ENCODE data around the gene PARD3. TPM values are rescaled to one million over a fixed set of nuclear protein-coding genes. Genes with fewer than 3 reads are reported as not detected.

The PARD3 gene
- total RNA-seq, 1 donor from 2014 or later = 76.4 TPM

GRCh38 chr10:34137955-34138354, 677.1 kb downstream of the PARD3 start:
- H3K36me3 ChIP-seq (ENCODE audit: control insufficient read depth, insufficient read depth, low read length) = no peaks in the 10 kb centered on the region
- no peak for DNase-seq (ENCODE audit: low read depth)

DNA sequence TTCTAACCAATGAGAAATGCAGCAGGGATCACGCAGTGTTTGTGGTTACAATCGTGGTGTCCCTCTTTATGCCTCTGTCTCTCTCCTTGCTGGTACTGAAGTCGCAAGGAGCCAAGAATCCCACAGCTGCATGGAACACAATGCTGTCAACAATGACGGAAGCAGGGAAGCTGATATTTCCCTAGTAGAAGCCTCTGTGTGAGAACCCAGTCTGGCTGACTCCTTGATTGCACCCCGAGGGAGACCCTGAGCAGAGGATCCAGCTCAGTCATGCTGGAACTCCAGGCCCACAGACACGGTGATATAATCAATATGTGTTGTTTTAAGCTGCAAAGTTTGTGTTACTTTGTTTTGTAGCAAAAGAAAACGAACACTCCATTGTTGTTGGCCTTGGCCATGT, 677.9 kb downstream of the PARD3 start:
- no peak overlapping the region for H3K4me3 ChIP-seq (ENCODE audit: low read depth, low read length)
- no peaks in the 10 kb centered on the region for H3K36me3 ChIP-seq (ENCODE audit: control insufficient read depth, insufficient read depth, low read length)
- TF ChIP-seq, protein P1, sequence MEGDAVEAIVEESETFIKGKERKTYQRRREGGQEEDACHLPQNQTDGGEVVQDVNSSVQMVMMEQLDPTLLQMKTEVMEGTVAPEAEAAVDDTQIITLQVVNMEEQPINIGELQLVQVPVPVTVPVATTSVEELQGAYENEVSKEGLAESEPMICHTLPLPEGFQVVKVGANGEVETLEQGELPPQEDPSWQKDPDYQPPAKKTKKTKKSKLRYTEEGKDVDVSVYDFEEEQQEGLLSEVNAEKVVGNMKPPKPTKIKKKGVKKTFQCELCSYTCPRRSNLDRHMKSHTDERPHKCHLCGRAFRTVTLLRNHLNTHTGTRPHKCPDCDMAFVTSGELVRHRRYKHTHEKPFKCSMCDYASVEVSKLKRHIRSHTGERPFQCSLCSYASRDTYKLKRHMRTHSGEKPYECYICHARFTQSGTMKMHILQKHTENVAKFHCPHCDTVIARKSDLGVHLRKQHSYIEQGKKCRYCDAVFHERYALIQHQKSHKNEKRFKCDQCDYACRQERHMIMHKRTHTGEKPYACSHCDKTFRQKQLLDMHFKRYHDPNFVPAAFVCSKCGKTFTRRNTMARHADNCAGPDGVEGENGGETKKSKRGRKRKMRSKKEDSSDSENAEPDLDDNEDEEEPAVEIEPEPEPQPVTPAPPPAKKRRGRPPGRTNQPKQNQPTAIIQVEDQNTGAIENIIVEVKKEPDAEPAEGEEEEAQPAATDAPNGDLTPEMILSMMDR (IDR thresholded peaks at IDR 0.05; ENCODE audit: insufficient read depth, low read length, poor library complexity, severe bottlenecking) = no peak
- H3K27me3 ChIP-seq (ENCODE audit: control insufficient read depth, insufficient read depth, low read length) = no peaks in the 10 kb centered on the region
- DNase-seq (ENCODE audit: low read depth) = no peak

More at GRCh38 chr10:34137955-34138354, 677.1 kb downstream of the PARD3 start:
- H3K4me3 ChIP-seq (ENCODE audit: low read depth, low read length) = no peak overlapping the region
- no peaks in the 10 kb centered on the region for H3K27me3 ChIP-seq (ENCODE audit: control insufficient read depth, insufficient read depth, low read length)
- TF ChIP-seq, protein P1 (IDR thresholded peaks at IDR 0.05; ENCODE audit: insufficient read depth, low read length, poor library complexity, severe bottlenecking) = no peak

DNA sequence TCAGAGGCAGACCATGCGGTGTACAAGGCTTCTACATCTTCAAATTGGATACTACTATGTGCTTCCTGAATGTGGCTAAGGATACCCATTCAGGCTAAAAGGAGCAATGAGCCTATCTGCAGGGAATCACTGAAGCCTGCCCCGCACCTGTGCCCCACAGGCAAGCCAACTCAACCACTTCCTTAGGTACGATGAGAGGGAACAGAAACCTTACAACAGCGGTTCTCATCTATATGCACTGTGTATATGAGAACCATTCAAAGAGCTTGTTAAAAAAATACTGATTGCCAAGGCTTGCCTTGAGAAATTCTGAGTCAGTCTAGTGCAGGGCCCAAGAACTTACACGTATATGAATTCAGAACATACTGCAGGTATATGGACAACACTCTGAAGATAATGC, 679.6 kb downstream of the PARD3 start:
- H3K36me3 ChIP-seq (ENCODE audit: control insufficient read depth, insufficient read depth, low read length) = no peaks in the 10 kb centered on the region
- TF ChIP-seq, protein P1 (IDR thresholded peaks at IDR 0.05; ENCODE audit: insufficient read depth, low read length, poor library complexity, severe bottlenecking) = no peak
- H3K27me3 ChIP-seq (ENCODE audit: control insufficient read depth, insufficient read depth, low read length) = no peaks in the 10 kb centered on the region
- DNase-seq (ENCODE audit: low read depth) = no peak
- no peak overlapping the region for H3K4me3 ChIP-seq (ENCODE audit: low read depth, low read length)

- DNase-seq (ENCODE audit: low read depth) = no peak
- H3K4me3 ChIP-seq (ENCODE audit: low read depth, low read length) = no peak overlapping the region
- TF ChIP-seq, protein P1 (IDR thresholded peaks at IDR 0.05; ENCODE audit: insufficient read depth, low read length, poor library complexity, severe bottlenecking) = no peak
These were observed 680.5 kb downstream of the PARD3 start for GRCh38 chr10:34134602-34135001.

GRCh38 chr10:34133406-34133805, 681.7 kb downstream of the PARD3 start:
- no peak for DNase-seq (ENCODE audit: low read depth)

More at GRCh38 chr10:34134602-34135001, 680.5 kb downstream of the PARD3 start:
- no peaks in the 10 kb centered on the region for H3K36me3 ChIP-seq (ENCODE audit: control insufficient read depth, insufficient read depth, low read length)
- no peaks in the 10 kb centered on the region for H3K27me3 ChIP-seq (ENCODE audit: control insufficient read depth, insufficient read depth, low read length)

DNA sequence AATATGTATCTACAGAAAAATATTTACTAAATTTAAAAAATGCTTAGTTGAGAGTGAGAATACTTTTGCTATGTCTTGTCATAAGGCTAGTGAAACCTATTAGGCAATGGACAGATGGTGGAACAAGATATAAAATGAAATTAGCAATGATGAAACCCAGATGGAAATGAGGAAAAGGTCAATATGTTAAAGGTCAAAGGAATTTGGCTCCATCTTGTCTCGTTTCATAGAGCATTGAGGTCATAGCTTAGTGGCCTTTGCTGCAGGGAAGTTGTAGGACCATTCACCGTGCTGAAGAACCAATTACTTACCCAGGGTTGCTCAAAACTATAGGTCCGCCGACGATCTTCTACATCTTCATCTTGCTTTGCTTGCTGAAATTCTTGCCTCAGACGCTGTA, 683.9 kb downstream of the PARD3 start:
- Histone ChIP-seq H3K27me3 (ENCODE audit: control insufficient read depth, insufficient read depth, low read length) (no peaks in the 10 kb centered on the region), H3K4me3 (ENCODE audit: low read depth, low read length) (no peak overlapping the region), H3K36me3 (ENCODE audit: control insufficient read depth, insufficient read depth, low read length) (no peaks in the 10 kb centered on the region)
- TF ChIP-seq, protein P1 (IDR thresholded peaks at IDR 0.05; ENCODE audit: insufficient read depth, low read length, poor library complexity, severe bottlenecking) = no peak
- no peak for DNase-seq (ENCODE audit: low read depth)

More at GRCh38 chr10:34133406-34133805, 681.7 kb downstream of the PARD3 start:
- Histone ChIP-seq H3K4me3 (ENCODE audit: low read depth, low read length) (no peak overlapping the region), H3K27me3 (ENCODE audit: control insufficient read depth, insufficient read depth, low read length) (no peaks in the 10 kb centered on the region), H3K36me3 (ENCODE audit: control insufficient read depth, insufficient read depth, low read length) (no peaks in the 10 kb centered on the region)
- TF ChIP-seq, protein P1 (IDR thresholded peaks at IDR 0.05; ENCODE audit: insufficient read depth, low read length, poor library complexity, severe bottlenecking) = no peak

Data from kidney epithelial cell (primary cell).